ENCODE measurements around the gene EVX2. TPM values are rescaled to one million over a fixed set of nuclear protein-coding genes. Genes with fewer than 3 reads are reported as not detected.

The EVX2 gene
- polyA plus RNA-seq, 1 experiment: not detected

DNA sequence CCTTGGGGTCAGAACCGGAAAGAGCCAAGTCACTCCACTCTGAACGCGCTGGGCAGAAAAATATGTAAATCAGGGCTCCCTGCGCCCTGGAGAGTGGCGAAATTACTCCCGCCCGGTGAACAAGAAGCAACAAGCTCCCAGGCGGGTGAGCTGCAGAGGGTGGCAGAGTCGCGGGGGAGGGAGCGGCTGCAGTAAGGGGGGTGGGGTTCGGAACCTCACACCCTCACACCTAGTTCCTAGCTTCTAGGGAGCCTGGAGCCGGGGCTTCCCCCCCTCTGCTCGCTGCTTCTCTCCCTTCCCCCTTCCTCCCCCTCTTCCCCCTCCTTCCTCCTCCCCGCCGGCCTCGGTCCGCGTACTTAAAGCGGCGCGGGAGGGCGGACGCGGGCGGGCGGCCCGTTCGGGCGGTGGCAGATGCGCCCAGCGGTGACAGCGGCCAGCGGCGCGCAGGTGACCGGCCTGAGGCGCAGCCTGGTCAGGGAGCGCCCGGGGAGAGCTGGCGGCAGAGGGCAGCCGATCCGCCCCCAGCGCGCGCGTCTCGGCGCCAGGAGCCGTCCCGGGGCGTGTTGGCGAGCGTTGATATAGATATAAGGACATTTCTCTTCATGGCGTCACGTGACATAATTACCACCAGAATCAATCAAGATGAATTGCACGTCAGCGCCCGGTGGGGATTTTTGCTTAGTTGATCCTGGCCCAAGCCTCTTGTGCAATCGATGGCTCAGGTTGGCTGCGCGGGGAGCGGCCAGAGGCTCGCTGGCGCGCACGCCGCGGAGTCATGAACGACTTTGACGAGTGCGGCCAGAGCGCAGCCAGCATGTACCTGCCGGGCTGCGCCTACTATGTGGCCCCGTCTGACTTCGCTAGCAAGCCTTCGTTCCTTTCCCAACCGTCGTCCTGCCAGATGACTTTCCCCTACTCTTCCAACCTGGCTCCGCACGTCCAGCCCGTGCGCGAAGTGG is 23.1 kb upstream of the EVX2 start, which contains the start of gene HOXD11:
HOXD11 (plus strand) TSS at position 700 of the 959 bp plus-strand sequence; CDS start at position 776, 76 bp downstream.
- POLR2A ChIA-PET: interaction anchor here (0.6 kb wide), 1 partner anchor 736 kb away, joined by 3 read pairs; no protein-coding TSS in a partner anchor
- TF ChIP-seq, protein P1, sequence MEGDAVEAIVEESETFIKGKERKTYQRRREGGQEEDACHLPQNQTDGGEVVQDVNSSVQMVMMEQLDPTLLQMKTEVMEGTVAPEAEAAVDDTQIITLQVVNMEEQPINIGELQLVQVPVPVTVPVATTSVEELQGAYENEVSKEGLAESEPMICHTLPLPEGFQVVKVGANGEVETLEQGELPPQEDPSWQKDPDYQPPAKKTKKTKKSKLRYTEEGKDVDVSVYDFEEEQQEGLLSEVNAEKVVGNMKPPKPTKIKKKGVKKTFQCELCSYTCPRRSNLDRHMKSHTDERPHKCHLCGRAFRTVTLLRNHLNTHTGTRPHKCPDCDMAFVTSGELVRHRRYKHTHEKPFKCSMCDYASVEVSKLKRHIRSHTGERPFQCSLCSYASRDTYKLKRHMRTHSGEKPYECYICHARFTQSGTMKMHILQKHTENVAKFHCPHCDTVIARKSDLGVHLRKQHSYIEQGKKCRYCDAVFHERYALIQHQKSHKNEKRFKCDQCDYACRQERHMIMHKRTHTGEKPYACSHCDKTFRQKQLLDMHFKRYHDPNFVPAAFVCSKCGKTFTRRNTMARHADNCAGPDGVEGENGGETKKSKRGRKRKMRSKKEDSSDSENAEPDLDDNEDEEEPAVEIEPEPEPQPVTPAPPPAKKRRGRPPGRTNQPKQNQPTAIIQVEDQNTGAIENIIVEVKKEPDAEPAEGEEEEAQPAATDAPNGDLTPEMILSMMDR (IDR thresholded peaks at IDR 0.05; ENCODE audit: low read depth, low read length): no peak
- Histone ChIP-seq H3K27me3 (ENCODE audit: control insufficient read depth, insufficient read depth, low read length) (peaks cover 86% of the 10 kb centered on the region), H3K9me3 (ENCODE audit: control insufficient read depth, insufficient read depth, low read length) (peaks cover 6% of the 10 kb centered on the region; the same call in 1 of the 2 replicates), H3K4me3 (ENCODE audit: low read depth, low read length) (no peak within 1 kb of the TSS), H3K27ac (ENCODE audit: low read depth, low read length) (no peak within 1 kb of the TSS)
- CTCF ChIA-PET: no interaction called here
- no peak for DNase-seq (ENCODE audit: low read depth, low spot score)

DNA sequence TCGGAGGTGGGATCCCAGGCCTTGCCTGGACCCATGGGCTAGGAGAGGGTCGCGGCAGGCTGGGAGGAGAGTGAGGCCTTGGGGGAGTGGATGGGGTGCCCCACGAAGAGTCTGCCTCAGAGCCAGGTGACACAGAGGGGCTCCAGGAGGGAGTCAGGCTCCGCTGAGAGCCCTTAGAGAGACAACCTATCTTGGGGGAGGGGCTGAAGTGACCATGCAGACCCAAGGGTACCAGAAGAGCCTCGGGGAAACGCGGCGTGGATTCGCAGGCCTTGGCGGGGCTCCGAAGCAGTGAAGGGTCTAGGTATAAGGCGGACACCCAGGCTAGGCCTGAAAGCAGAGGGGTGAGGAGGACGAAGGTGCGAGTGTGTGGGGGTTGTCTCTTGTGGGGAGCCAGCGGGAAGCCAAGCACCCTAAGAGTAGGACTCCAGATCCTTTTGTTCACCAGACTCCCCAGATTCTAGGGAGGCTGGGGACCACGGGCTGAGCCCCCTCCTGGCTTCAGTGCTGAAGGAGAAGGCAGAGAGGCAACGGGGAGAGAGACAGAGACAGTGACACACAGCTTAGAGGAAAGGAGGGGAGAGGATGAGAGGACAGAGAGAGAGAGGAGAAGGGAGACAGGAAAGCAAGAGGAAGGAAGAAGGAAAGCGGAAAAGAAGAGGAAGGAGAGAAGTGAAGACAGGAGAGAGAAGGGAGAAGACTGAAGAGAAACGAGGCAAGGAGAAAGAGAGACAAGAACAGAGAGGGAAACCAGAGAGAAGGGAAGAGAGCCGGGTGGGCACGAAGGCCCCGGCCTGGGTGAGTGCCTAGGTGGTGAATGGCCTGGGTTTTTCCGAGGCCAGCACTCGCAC is 22.2 kb upstream of the EVX2 start:
- ChIA-PET CTCF (no interaction called here), POLR2A (no interaction called here)
- no peak for DNase-seq (ENCODE audit: low read depth, low spot score)
- TF ChIP-seq, protein P1 (IDR thresholded peaks at IDR 0.05; ENCODE audit: low read depth, low read length): no peak
- Histone ChIP-seq H3K27me3 (ENCODE audit: control insufficient read depth, insufficient read depth, low read length) (peaks cover 88% of the 10 kb centered on the region), H3K4me3 (ENCODE audit: low read depth, low read length) (no peak overlapping the region), H3K9me3 (ENCODE audit: control insufficient read depth, insufficient read depth, low read length) (peaks cover 6% of the 10 kb centered on the region; the same call in 1 of the 2 replicates), H3K27ac (ENCODE audit: low read depth, low read length) (no peak overlapping the region)

DNA sequence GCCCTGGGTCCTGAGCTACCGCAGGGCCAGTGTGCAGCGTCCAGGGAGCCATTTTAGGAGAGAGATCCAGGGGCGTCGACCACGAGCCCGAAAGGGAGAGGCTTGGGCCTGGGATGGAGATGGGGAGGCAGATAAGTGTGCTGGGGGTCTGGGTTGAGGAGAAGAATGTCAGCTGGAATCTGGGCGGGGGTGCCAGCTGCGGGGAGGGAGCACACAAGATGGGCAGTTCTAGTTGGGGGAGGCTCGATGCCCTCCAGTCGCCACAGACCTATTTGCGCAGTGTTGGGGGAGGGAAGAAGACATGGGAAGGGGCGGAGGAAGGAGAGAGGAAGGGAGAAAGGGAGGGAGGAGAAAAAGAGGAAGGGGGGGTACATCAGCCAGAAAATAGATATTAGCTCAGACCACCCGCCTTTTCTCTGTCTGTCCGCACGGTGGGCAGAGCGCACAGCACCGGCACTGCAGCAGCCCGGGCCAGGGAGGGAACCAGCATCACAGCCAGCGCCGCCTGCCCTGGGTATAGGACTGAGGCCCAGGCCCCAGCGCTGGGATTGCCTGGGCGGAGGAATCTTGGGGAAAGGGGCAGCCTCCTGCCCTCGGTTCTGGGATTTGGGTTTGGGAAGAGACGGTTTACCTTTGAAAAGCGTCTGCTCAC is 21.4 kb upstream of the EVX2 start:
- no peak overlapping the region for H3K27ac ChIP-seq (ENCODE audit: low read depth, low read length)
- H3K9me3 ChIP-seq (ENCODE audit: control insufficient read depth, insufficient read depth, low read length): peaks cover 11% of the 10 kb centered on the region; the same call in 1 of the 2 replicates
- DNase-seq (ENCODE audit: low read depth, low spot score): no peak
- H3K27me3 ChIP-seq (ENCODE audit: control insufficient read depth, insufficient read depth, low read length): peaks cover 88% of the 10 kb centered on the region
- TF ChIP-seq, protein P1 (IDR thresholded peaks at IDR 0.05; ENCODE audit: low read depth, low read length): no peak
- CTCF ChIA-PET: no interaction called here
- POLR2A ChIA-PET: no interaction called here
- no peak overlapping the region for H3K4me3 ChIP-seq (ENCODE audit: low read depth, low read length)

DNA sequence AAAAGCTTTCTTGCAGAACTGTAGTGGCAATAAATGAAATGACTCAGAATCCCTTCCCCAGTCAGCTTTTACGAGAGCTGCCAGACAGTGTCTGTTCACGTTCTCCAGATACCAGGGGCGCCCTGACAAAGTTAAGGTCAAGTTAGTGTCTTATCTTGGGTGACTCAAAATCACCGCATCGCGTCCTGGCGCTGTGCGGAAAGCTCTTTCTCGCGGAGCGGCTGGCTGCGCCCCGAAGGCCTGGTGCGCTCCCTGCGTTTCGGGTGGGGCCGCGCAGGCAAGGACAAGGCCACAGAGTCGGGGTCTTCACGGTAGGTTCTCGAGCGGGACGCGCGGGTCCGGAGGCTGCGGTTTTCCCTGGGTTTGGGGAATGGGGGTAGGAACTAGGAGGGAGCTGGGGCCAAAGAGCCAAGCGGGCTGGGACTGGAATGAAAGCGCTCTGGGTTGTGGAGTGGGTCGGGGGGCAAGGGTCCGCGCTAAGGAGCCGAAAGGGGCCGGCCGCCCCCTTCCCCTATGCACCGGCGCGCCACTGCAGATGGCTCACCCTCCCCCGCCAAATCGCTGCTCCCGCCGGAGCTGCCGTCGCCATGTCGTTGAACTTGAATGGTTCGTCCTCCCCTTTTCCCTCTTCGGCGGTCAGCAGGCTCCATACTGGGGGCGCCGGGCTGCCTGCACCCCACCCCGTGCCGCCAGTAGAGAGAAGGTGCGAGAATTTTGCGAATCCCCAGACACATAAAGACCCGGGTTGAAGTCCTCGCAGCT is 20.7 kb upstream of the EVX2 start:
- H3K27me3 ChIP-seq (ENCODE audit: control insufficient read depth, insufficient read depth, low read length): peaks cover 88% of the 10 kb centered on the region
- no peak for DNase-seq (ENCODE audit: low read depth, low spot score)
- TF ChIP-seq, protein P1 (IDR thresholded peaks at IDR 0.05; ENCODE audit: low read depth, low read length): no peak
- ChIA-PET POLR2A (no interaction called here), CTCF (interaction anchor here (0.6 to 0.7 kb wide), 2 partner anchors 491 to 853 kb away, joined by 3 to 5 read pairs; no protein-coding TSS in a partner anchor)
- no peak overlapping the region for H3K4me3 ChIP-seq (ENCODE audit: low read depth, low read length)
- peaks cover 15% of the 10 kb centered on the region; the same call in 1 of the 2 replicates for H3K9me3 ChIP-seq (ENCODE audit: control insufficient read depth, insufficient read depth, low read length)
- H3K27ac ChIP-seq (ENCODE audit: low read depth, low read length): no peak overlapping the region
